Stimulated activated CD4-positive, alpha-beta T cell treated with anti-CD3 and anti-CD28 coated beads, Interleukin-1b, Interleukin-23, amount 100 ng/mL, for 1 hour (primary cell): ENCODE results near the gene ZNF84.
A peak's percentile ranks its signal among the peaks of the same experiment; 100 is the strongest.

Experiments used
- DNase-seq, 2 donors: peaks; one replicate each; pipeline ENCODE4 v3.0.0-alpha.2; 2020; ENCODE audit warnings: low read depth in 2 of 2

The ZNF84 gene

GRCh38 chr12:133037207-133038005 lies at the start of gene ZNF84:
TSS of gene ZNF84 (plus strand) at chr12:133037509. CDS start at chr12:133041468, 3,959 bp downstream.
- peak; percentile 90 to 94 for DNase-seq

- no peak for DNase-seq
These were observed 38.6 kb upstream of the ZNF84 start for GRCh38 chr12:132998741-132999140.

GRCh38 chr12:133010657-133011297 lies 26.5 kb upstream of the ZNF84 start:
- no peak for DNase-seq

GRCh38 chr12:133023566-133023965 lies 13.7 kb upstream of the ZNF84 start:
- no peak for DNase-seq

GRCh38 chr12:133026996-133027395 lies 10.3 kb upstream of the ZNF84 start:
- no peak for DNase-seq

GRCh38 chr12:133038118-133038709 lies 905 bp downstream of the ZNF84 start:
- DNase-seq = no peak

GRCh38 chr12:133046698-133047097 lies 9.4 kb downstream of the ZNF84 start:
- DNase-seq = no peak

- DNase-seq = no peak
These were observed 20.1 kb downstream of the ZNF84 start for GRCh38 chr12:133057446-133057845.

- no peak for DNase-seq
These were observed 21.1 kb downstream of the ZNF84 start for GRCh38 chr12:133058203-133059113.

- DNase-seq = no peak
These were observed 24.6 kb downstream of the ZNF84 start for GRCh38 chr12:133061954-133062353.

- no peak for DNase-seq
These were observed 26.2 kb downstream of the ZNF84 start for GRCh38 chr12:133063556-133063955.

- DNase-seq = no peak
These were observed 36.5 kb downstream of the ZNF84 start for GRCh38 chr12:133073836-133074235.

GRCh38 chr12:133080026-133080367 lies 42.7 kb downstream of the ZNF84 start:
- peak; percentile 87 to 90 for DNase-seq

- DNase-seq = peak; percentile 82 to 84
These were observed 43.3 kb downstream of the ZNF84 start, which contains the start of gene ZNF140 for GRCh38 chr12:133080368-133081158. TSS of gene ZNF140 (plus strand) at chr12:133080923. CDS start at chr12:133081321, 398 bp downstream.

GRCh38 chr12:133081159-133081780 lies 44.0 kb downstream of the ZNF84 start:
- no peak for DNase-seq

GRCh38 chr12:133083345-133083744 lies 46.0 kb downstream of the ZNF84 start:
- DNase-seq = no peak

GRCh38 chr12:133105620-133106019 lies 68.3 kb downstream of the ZNF84 start:
- DNase-seq = no peak

GRCh38 chr12:133106253-133106652 lies 68.9 kb downstream of the ZNF84 start:
- no peak for DNase-seq

GRCh38 chr12:133107121-133107520 lies 69.8 kb downstream of the ZNF84 start:
- DNase-seq = no peak

GRCh38 chr12:133108150-133108549 lies 70.8 kb downstream of the ZNF84 start:
- DNase-seq = no peak
